OCI-LY1 (cell line): ENCODE measurements around the gene ARL17B.
"Not testable (repeated sequence)": the region's sequence is repeated elsewhere in the genome, so short reads cannot be mapped to it uniquely, and the experiment has no call there.

Experiments used
- H2AFZ ChIP-seq: fragments of 200-600 bp; sonication (generic), shearing (Covaris generic); 2 replicates; pipeline ENCODE4 v1.6.0; 2014; ENCODE audit warnings: antibody characterized with exemption, mild to moderate bottlenecking, low read length
- H3F3A ChIP-seq: fragments of 200-600 bp; sonication (generic), shearing (Covaris generic); 2 replicates; pipeline ENCODE4 v1.6.0; 2014; ENCODE audit warnings: mild to moderate bottlenecking, antibody characterized with exemption, low read length, moderate library complexity; ENCODE audit not compliant: insufficient read depth
- H3K27ac ChIP-seq: fragments of 200-600 bp; sonication (generic); 2 replicates; pipeline ENCODE4 v1.5.1; 2014; ENCODE audit warnings: low read length, mixed run types, mild to moderate bottlenecking, low read depth; ENCODE audit not compliant: poor library complexity, severe bottlenecking
- H3K27me3 ChIP-seq: fragments of 200-600 bp; sonication (generic); 2 replicates; pipeline ENCODE4 v1.6.0; 2014; ENCODE audit warnings: antibody characterized with exemption, mild to moderate bottlenecking, low read length, moderate library complexity; ENCODE audit not compliant: insufficient read depth
- H3K36me3 ChIP-seq: fragments of 200-600 bp; sonication (generic); 2 replicates; pipeline ENCODE4 v1.6.1; 2014; ENCODE audit warnings: mild to moderate bottlenecking, antibody characterized with exemption, low read length, moderate library complexity, mixed read lengths; ENCODE audit not compliant: insufficient read depth
- H3K4me1 ChIP-seq: fragments of 200-600 bp; sonication (generic); 2 replicates; pipeline ENCODE4 v1.5.1; 2014; ENCODE audit warnings: mild to moderate bottlenecking, low read length, moderate library complexity; ENCODE audit not compliant: insufficient read depth, severe bottlenecking
- H3K4me2 ChIP-seq: fragments of 200-600 bp; sonication (generic), shearing (Covaris generic); 2 replicates; pipeline ENCODE4 v1.6.1; 2014; ENCODE audit warnings: low read length
- H3K4me3 ChIP-seq: fragments of 200-600 bp; sonication (generic); 2 replicates; pipeline ENCODE4 v1.5.1; 2014; ENCODE audit warnings: low read length, low read depth, mild to moderate bottlenecking, mixed read lengths; ENCODE audit not compliant: poor library complexity, severe bottlenecking
- H3K79me2 ChIP-seq: fragments of 200-600 bp; shearing (Covaris generic); 2 replicates; pipeline ENCODE4 v1.6.1; 2016; ENCODE audit warnings: mixed run types, low read length, mixed read lengths; ENCODE audit not compliant: insufficient read depth
- H3K9ac ChIP-seq: fragments of 200-600 bp; sonication (generic), shearing (Covaris generic); 2 replicates; pipeline ENCODE4 v1.6.1; 2014; ENCODE audit warnings: mild to moderate bottlenecking, low read length, mixed read lengths
- H3K9me2 ChIP-seq: fragments of 200-600 bp; sonication (generic), shearing (Covaris generic); 2 replicates; pipeline ENCODE4 v1.6.1; 2014; ENCODE audit warnings: low read depth, mild to moderate bottlenecking, low read length, mixed read lengths
- H3K9me3 ChIP-seq: fragments of 200-600 bp; shearing (Covaris generic); 2 replicates; pipeline ENCODE4 v1.6.1; 2014; ENCODE audit warnings: low read length, mixed read lengths
- H4K20me1 ChIP-seq: fragments of 200-600 bp; sonication (generic), shearing (Covaris generic); 2 replicates; pipeline ENCODE4 v1.6.0; 2016; ENCODE audit warnings: mild to moderate bottlenecking, low read length; ENCODE audit not compliant: insufficient read depth

The ARL17B gene

DNA sequence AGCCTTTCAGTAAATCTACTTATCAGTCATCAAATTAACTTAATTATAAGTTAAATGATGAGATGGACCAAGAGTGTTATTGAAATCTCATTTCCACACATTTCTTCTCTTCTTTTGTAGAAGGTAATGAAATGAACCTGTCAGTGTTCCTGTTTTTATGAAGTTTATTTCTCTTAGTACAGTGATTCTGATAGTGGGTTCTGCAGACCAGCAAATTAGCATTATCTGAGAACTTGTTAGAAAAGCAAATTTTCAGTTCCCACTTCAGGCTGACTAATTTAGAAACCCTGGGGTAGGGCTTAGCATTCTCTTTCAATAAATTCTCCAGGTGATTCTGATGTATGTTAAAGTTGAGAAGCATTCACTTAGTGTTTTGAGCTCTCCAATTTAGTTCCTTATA, 23.9 kb upstream of the ARL17B start:
- not testable (repeated sequence) for H2AFZ ChIP-seq, H3K36me3 ChIP-seq, H3K9me2 ChIP-seq, H3K9ac ChIP-seq, H3K27me3 ChIP-seq, H3K9me3 ChIP-seq, H3K4me3 ChIP-seq, H3K4me2 ChIP-seq, H3F3A ChIP-seq, H4K20me1 ChIP-seq, H3K79me2 ChIP-seq, H3K4me1 ChIP-seq, H3K27ac ChIP-seq

GRCh38 chr17:46383118-46383517, 21.6 kb upstream of the ARL17B start:
- not testable (repeated sequence) for H3K27ac ChIP-seq, H3K36me3 ChIP-seq, H3K4me1 ChIP-seq, H3K27me3 ChIP-seq, H3K9me2 ChIP-seq, H4K20me1 ChIP-seq, H3K79me2 ChIP-seq, H3F3A ChIP-seq, H3K4me3 ChIP-seq, H3K9me3 ChIP-seq, H3K9ac ChIP-seq, H3K4me2 ChIP-seq, H2AFZ ChIP-seq

DNA sequence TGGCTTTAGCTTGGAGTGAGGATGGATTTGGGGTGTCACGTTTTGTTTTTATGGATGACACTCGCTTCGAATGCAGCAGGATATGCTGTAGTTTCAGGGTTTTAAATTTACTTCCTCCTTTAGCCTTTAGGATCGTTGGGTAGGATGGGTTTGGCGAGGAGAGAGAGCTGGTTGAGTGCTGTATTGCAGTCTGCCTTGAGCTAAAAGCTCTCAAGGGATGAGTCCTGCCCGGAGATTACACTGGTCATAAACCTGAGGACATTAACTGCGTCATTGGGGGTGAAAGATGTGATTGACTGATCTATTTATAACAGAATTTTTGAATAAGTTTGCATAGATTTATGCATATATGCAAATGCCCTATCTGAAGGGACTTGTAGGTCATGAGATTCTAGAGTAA, 11.9 kb upstream of the ARL17B start:
- H3K27ac ChIP-seq, H3K4me1 ChIP-seq, H3K79me2 ChIP-seq, H3K9ac ChIP-seq, H2AFZ ChIP-seq, H4K20me1 ChIP-seq, H3F3A ChIP-seq, H3K27me3 ChIP-seq, H3K4me3 ChIP-seq, H3K9me3 ChIP-seq, H3K4me2 ChIP-seq, H3K36me3 ChIP-seq, H3K9me2 ChIP-seq: not testable (repeated sequence)

DNA sequence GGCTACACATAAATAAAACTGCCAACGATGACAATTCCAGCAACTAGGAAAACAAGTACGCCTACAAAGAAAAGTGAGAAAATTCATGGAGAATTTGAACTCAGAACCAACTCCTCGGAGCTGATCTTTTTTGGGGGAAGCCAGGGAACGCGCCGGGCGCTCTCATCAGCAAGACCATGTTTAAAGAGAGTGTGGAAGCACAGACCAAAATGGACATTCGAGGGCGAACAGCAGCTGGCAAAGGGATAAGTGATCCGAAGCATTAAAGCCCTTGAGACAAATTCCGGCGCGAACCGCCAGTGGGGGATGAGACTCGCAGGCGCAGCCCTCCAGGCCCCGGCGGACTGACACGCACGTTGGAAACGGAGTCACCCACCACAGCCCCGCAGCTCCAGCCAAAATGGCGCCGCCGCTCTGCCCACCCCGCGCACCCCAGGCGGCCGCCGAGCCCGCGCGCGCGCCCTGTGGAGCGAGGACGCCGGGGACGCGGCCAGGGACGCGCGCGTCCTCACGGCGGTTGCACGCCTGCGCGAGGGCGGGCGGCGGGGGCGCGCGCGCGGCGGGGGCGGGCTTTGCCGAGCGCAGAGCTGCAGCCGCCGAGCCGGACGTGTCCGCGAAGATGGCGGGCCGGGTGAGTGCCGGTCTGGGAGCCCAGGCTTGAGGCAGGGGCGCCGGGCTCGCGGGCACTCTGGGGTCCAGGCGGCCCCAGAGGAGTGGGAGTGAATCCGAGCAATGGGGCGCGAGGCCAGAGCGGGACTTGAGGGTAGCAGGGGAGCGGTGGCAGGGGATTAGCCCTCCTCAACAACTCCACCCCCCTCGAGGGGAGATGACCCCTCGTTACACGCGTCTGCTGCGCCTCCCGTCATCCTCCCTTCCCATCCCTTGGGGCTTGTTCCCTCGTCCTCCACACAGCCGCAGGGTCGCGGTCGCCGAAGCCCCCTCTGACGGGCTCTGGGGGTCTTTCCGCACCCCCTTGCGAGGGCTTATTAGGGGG, 11.0 kb upstream of the ARL17B start:
- H3K4me1 ChIP-seq, H2AFZ ChIP-seq, H3K36me3 ChIP-seq, H3K9me3 ChIP-seq, H3K79me2 ChIP-seq, H3K4me2 ChIP-seq, H4K20me1 ChIP-seq, H3K27ac ChIP-seq, H3K9me2 ChIP-seq, H3F3A ChIP-seq, H3K4me3 ChIP-seq, H3K9ac ChIP-seq, H3K27me3 ChIP-seq: not testable (repeated sequence)

DNA sequence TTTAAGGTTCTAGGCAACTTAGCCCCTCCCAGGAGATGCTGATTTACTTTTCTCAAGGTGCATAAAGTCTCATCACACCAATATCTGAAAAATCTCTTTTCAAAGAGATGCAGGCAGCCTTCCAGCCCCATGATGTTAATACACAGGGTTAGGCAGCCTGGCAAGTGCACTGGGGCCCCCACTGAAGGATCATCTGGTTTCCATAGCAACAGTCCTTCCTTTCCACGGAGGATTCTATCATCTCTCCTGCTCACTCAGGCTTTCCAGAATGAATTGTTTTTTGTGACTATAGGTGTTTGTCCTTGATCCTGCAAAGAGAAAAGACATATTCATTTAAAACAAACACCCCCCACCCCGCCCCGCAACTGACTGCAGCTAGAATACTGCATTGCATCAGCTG, 6.0 kb upstream of the ARL17B start:
- H3K27ac ChIP-seq, H4K20me1 ChIP-seq, H3K4me2 ChIP-seq, H2AFZ ChIP-seq, H3K9ac ChIP-seq, H3K79me2 ChIP-seq, H3K36me3 ChIP-seq, H3K9me3 ChIP-seq, H3F3A ChIP-seq, H3K9me2 ChIP-seq, H3K27me3 ChIP-seq, H3K4me1 ChIP-seq, H3K4me3 ChIP-seq: not testable (repeated sequence)

GRCh38 chr17:46361145-46361735, 326 bp downstream of the ARL17B start:
- H3F3A ChIP-seq, H4K20me1 ChIP-seq, H3K27ac ChIP-seq, H3K4me2 ChIP-seq, H3K9ac ChIP-seq, H3K36me3 ChIP-seq, H3K9me2 ChIP-seq, H2AFZ ChIP-seq, H3K4me1 ChIP-seq, H3K79me2 ChIP-seq, H3K9me3 ChIP-seq, H3K27me3 ChIP-seq: not testable (repeated sequence)
- peak overlapping the region; percentile 39 for H3K4me3 ChIP-seq

GRCh38 chr17:46353856-46354255, 7.7 kb downstream of the ARL17B start:
- not testable (repeated sequence) for H3K36me3 ChIP-seq, H3K27me3 ChIP-seq, H3K9ac ChIP-seq, H2AFZ ChIP-seq, H3K9me3 ChIP-seq, H4K20me1 ChIP-seq, H3K4me1 ChIP-seq, H3F3A ChIP-seq, H3K9me2 ChIP-seq, H3K27ac ChIP-seq, H3K79me2 ChIP-seq, H3K4me3 ChIP-seq, H3K4me2 ChIP-seq
